GM12878 (cell line): ENCODE data around the gene H6PD. TPM values are rescaled to one million over a fixed set of nuclear protein-coding genes. Genes with fewer than 3 reads are reported as not detected.

Source experiments
- ATAC-seq: fragments of 200-7000 bp; cut with Tn5 transposase; 3 replicates; pipeline ENCODE4 v1.9.1; 2020; ENCODE audit warnings: mild to moderate bottlenecking, moderate library complexity
- BruUV-seq: library from RNA; stranded (reverse); fragments of 400-500 nt; replicated peaks from 2 replicates; lab custom pipeline; 2021; lab: Mats Ljungman, UMichigan
- CTCF ChIA-PET: fragments of 300-600 bp; sonication (Branson Sonifier 250); formaldehyde crosslinking; extraction: SDS; loops from one replicate; lab custom pipeline; 2021; ENCODE audit warnings: inconsistent platforms; lab: Yijun Ruan, JAX
- POLR2A ChIA-PET: fragments of 350-600 bp; formaldehyde crosslinking; extraction: SDS; loops from one replicate; lab custom pipeline; 2021; ENCODE audit warnings: inconsistent platforms; lab: Charles Lee
- RAD21 ChIA-PET: fragments of 300-600 bp; sonication (Branson Sonifier 250); formaldehyde crosslinking; loops from one replicate; lab custom pipeline; 2023; ENCODE audit warnings: antibody characterized with exemption; ENCODE audit not compliant: unreplicated experiment; lab: Charles Lee
- SMC1A ChIA-PET: fragments of 300-600 bp; sonication (Branson Sonifier 250); formaldehyde crosslinking; loops from one replicate; lab custom pipeline; 2023; ENCODE audit not compliant: unreplicated experiment, uncharacterized antibody; lab: Charles Lee
- DNase-seq: peaks from one replicate; pipeline ENCODE4 v3.0.0-alpha.2; 2011; ENCODE audit warnings: low read depth, low spot score
- FAIRE-seq: peaks from 3 replicates; lab custom pipeline; 2011; peaks lifted over from hg19 to GRCh38; lab: Jason Lieb, UNC
- H2AFZ ChIP-seq: 2 replicates; pipeline ENCODE4 v1.6.0; 2011; ENCODE audit warnings: low read depth, low read length, control low read depth; ENCODE audit not compliant: control insufficient read depth
- H3K27ac ChIP-seq: 2 replicates; pipeline ENCODE4 v1.5.1; 2011; ENCODE audit warnings: control low read depth; ENCODE audit not compliant: control insufficient read depth, insufficient read depth
- H3K27me3 ChIP-seq, 2 experiments: replicated peaks in 1 of 2; 2 replicates each; pipeline versions ENCODE4 v1.6.0 to v1.6.1; 2011; ENCODE audit warnings: low read length in 1 of 2; ENCODE audit not compliant: control insufficient read depth in 2 of 2, insufficient read depth in 2 of 2
- H3K36me3 ChIP-seq, 2 experiments: 2 replicates each; pipeline ENCODE4 v1.5.1; 2011; ENCODE audit warnings: low read length in 1 of 2; ENCODE audit not compliant: control insufficient read depth in 2 of 2, insufficient read depth in 2 of 2
- H3K4me1 ChIP-seq: 2 replicates; pipeline ENCODE4 v1.6.1; 2011; ENCODE audit warnings: mild to moderate bottlenecking, low read length, moderate library complexity, mixed read lengths; ENCODE audit not compliant: control insufficient read depth, insufficient read depth
- H3K4me2 ChIP-seq: 2 replicates; pipeline ENCODE4 v1.6.0; 2011; ENCODE audit warnings: control low read depth; ENCODE audit not compliant: control insufficient read depth, insufficient read depth
- H3K4me3 ChIP-seq: fragments of 200-600 bp; sonication (generic); 2 replicates; pipeline ENCODE4 v1.5.1; 2016
- H3K79me2 ChIP-seq: 2 replicates; pipeline ENCODE4 v1.6.0; 2011; ENCODE audit warnings: low read length; ENCODE audit not compliant: control insufficient read depth, insufficient read depth
- H3K9ac ChIP-seq: 2 replicates; pipeline ENCODE4 v1.8.0; 2011; ENCODE audit warnings: low read length, control low read depth, mixed read lengths; ENCODE audit not compliant: control insufficient read depth, insufficient read depth
- H3K9me3 ChIP-seq: replicated peaks from 3 replicates; pipeline ENCODE4 v1.5.1; 2011; ENCODE audit warnings: mild to moderate bottlenecking, low read length; ENCODE audit not compliant: control insufficient read depth, insufficient read depth
- H4K20me1 ChIP-seq: 2 replicates; pipeline ENCODE4 v1.6.0; 2011; ENCODE audit not compliant: control insufficient read depth, insufficient read depth
- MLLT1 ChIP-seq: fragments of 450-650 bp; IDR thresholded peaks from 2 replicates; pipeline ENCODE4 v1.6.1; 2016; ENCODE audit warnings: mild to moderate bottlenecking
- WGBS: methylation state at CpG from one replicate; pipeline ENCODE4 v1.1.6; 2016; ENCODE audit warnings: low lambda C conversion rate; ENCODE audit not compliant: insufficient replicate concordance, insufficient coverage; ENCODE audit errors: missing lambda C conversion rate; 5-methylcytosine and 5-hydroxymethylcytosine counted together
- in situ Hi-C: fragments of 300-500 bp; cut with MboI; formaldehyde crosslinking; loops from 9 replicates; pipeline ENCODE4 v1.14.3; 2018; ENCODE audit warnings: mixed read lengths
- intact Hi-C: fragments of 100-400 bp; cut with micrococcal nuclease; formaldehyde crosslinking; loops from one replicate; pipeline ENCODE4 v1.14.2; 2022; ENCODE audit not compliant: unreplicated experiment
- polyA plus RNA-seq, 11 experiments: library from polyadenylated mRNA; depleted of rRNA in 4 of 11; unstranded in 6 of 11; stranded (reverse) in 5 of 11; fragments of >200 nt; fragmentation: Nextera tagmentation in 4 of 11; fragmentation: Illumina TruSeq in 1 of 11; extraction: Ambion mirVana in 4 of 11; extraction: Trizol in 1 of 11; gene quantifications; 1 replicate in 1 of 11; 2 replicates in 10 of 11; pipeline versions ENCODE4 v1.2.1 to v1.2.3, GENCODE V29; 2011 to 2016; ENCODE audit warnings: inconsistent platforms in 2 of 11, missing spikeins in 2 of 11, low read depth in 1 of 11
- total RNA-seq, 4 experiments: library from RNA; depleted of rRNA in 3 of 4; stranded (reverse); fragments of >200 nt in 3 of 4; fragmentation: Illumina TruSeq in 1 of 4; extraction: Trizol in 1 of 4; gene quantifications; 2 replicates each; pipeline versions ENCODE4 v1.2.1 to v1.2.3, GENCODE V29; 2013 to 2021
- TF ChIP-seq, protein P1 (sequence below): fragments of 450-650 bp; formaldehyde crosslinking; IDR thresholded peaks from 2 replicates; pipeline ENCODE4 v1.5.0; 2022; ENCODE audit warnings: mild to moderate bottlenecking, missing genetic modification characterization

Gene H6PD
- total and polyA plus RNA-seq, 10 of the 15 experiments (the other 5 are each of a cell fraction or from before 2014, with no cell fraction given) = 1.2 to 20.7 (median 7.7) TPM

GRCh38 chr1:9235560-9235959, 986 bp downstream of the H6PD start:
- Histone ChIP-seq H4K20me1 (no peaks in the 10 kb centered on the region), H3K4me3 (peak overlapping the region; percentile 98), H3K27ac (peak overlapping the region; percentile 93), H3K4me2 (peak overlapping the region; percentile 61), H3K79me2 (peaks cover 6% of the 10 kb centered on the region), H3K4me1 (peaks cover 27% of the 10 kb centered on the region), H3K36me3 (no peaks in the 10 kb centered on the region), H3K9ac (peak overlapping the region; percentile 99), H3K9me3 (peaks cover 3% of the 10 kb centered on the region), H3K27me3 (no peaks in the 10 kb centered on the region), H2AFZ (no peak overlapping the region)
- CTCF ChIA-PET = interaction anchor here (1.7 to 2.1 kb wide), 3 partner anchors 40 to 227 kb away, joined by 4 to 7 read pairs (median 4); no protein-coding TSS in a partner anchor
- ATAC-seq (no peak), DNase-seq (no peak), FAIRE-seq (no peak)
- intact Hi-C loops = loop anchor here (2.0 kb wide), 1 partner anchor 35 kb away; no protein-coding TSS in a partner anchor
- in situ Hi-C loops = no loop called here
- 64% methylated on average over 10 of the region's 10 CpGs for WGBS
- BruUV-seq = TSS peak; percentile 60
- TF ChIP-seq MLLT1 = peak; percentile 79
- TF ChIP-seq, protein P1, sequence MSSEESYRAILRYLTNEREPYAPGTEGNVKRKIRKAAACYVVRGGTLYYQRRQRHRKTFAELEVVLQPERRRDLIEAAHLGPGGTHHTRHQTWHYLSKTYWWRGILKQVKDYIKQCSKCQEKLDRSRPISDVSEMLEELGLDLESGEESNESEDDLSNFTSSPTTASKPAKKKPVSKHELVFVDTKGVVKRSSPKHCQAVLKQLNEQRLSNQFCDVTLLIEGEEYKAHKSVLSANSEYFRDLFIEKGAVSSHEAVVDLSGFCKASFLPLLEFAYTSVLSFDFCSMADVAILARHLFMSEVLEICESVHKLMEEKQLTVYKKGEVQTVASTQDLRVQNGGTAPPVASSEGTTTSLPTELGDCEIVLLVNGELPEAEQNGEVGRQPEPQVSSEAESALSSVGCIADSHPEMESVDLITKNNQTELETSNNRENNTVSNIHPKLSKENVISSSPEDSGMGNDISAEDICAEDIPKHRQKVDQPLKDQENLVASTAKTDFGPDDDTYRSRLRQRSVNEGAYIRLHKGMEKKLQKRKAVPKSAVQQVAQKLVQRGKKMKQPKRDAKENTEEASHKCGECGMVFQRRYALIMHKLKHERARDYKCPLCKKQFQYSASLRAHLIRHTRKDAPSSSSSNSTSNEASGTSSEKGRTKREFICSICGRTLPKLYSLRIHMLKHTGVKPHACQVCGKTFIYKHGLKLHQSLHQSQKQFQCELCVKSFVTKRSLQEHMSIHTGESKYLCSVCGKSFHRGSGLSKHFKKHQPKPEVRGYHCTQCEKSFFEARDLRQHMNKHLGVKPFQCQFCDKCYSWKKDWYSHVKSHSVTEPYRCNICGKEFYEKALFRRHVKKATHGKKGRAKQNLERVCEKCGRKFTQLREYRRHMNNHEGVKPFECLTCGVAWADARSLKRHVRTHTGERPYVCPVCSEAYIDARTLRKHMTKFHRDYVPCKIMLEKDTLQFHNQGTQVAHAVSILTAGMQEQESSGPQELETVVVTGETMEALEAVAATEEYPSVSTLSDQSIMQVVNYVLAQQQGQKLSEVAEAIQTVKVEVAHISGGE = no peak
- SMC1A ChIA-PET = interaction anchor here (0.7 to 4.0 kb wide), 4 partner anchors 9 to 155 kb away, joined by 3 to 16 read pairs (median 4); no protein-coding TSS in a partner anchor
- POLR2A ChIA-PET = interaction anchor here (0.6 to 2.5 kb wide), 4 partner anchors 51 to 972 kb away, joined by 4 to 8 read pairs (median 4); no protein-coding TSS in a partner anchor
- RAD21 ChIA-PET = interaction anchor here (1.5 kb wide), 1 partner anchor 35 kb away, joined by 3 read pairs; no protein-coding TSS in a partner anchor
